HG02970 (cell line): ENCODE results near the gene PDZRN4.
"Not testable (repeated sequence)": the region's sequence is repeated elsewhere in the genome, so short reads cannot be mapped to it uniquely, and the experiment has no call there.

ENCODE experiments used
- ATAC-seq: cut with Tn5 transposase; IDR thresholded peaks from one replicate; pipeline ENCODE4 v1.9.1; 2021; ENCODE audit warnings: mild to moderate bottlenecking, moderate library complexity, moderate number of reproducible peaks; ENCODE audit not compliant: unreplicated experiment, low FRiP score

Gene PDZRN4

DNA sequence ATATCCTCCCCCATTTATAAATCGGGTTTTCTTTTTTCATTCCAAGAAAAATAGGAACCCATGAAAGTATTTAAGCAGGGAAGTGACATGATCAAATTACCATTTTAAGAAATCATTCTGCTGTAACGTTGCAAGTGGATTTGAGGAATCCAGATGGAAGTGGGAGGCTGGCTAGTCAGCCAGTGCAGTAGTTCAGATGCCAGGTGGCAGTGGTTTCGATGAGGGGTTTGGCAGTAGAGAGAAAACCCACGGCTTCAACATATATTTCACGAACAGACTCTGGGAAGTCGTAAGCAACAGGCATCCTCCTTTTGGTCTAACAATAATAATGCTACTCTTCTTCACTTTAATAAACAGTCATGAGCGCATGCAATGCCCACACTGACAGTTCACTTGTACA, 25.0 kb downstream of the PDZRN4 start:
- ATAC-seq = no peak

DNA sequence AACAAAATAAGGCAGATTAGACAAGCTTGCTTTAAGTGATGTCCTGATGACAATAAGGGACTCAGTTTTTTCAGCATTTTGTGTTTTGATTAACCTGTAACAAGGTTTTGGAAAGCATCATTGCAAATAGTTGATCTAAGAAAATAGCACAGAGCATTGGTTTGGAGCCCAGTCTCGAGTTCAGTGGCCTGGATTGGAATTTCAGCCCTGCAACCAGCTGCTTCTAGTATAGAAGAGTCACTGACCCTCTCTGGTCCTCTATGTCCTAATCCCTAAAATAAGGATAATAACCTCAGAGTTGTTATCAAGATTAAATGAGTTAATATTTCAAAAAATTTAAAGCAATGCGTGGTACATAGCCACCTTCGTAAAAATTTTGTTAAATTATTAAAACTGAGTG, 25.5 kb downstream of the PDZRN4 start:
- no peak for ATAC-seq

DNA sequence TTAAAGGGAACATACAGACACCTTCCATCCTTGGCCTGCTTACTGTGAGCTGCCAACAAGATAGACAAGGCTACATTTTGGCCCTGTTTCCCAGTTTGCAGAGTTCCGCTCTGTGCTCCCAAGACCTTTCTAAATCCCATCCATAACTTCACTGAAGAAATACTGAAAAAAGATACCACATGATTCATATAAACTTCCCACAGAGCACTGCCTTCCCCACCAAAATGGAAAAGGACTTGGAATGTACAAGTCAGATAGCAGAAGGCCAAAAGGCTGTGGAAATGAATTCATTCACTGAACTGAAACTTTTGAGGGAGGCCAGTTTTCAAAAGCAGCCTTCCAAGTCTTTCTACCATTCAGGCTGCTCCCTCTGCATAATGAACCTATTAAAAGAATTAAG, 29.6 kb downstream of the PDZRN4 start:
- ATAC-seq = no peak

DNA sequence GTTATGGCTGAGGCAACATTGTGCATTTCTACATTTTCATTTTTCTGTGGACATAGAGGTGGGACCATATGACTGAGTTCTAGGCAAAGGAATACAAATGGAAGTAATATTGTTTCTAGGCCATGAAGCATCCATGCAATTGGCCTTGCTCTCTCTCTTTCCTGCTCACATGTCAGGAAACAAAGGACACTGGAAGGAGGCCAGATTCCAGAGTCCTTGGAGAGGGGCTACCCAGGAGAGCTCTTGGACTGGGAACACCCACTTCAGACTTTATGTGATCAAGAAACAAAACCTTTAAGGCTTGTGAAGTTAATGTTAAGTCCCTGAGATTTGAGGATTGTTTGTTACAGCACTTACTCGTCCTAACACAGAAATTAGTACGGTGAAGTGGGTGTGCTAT, 32.8 kb downstream of the PDZRN4 start:
- no peak for ATAC-seq

DNA sequence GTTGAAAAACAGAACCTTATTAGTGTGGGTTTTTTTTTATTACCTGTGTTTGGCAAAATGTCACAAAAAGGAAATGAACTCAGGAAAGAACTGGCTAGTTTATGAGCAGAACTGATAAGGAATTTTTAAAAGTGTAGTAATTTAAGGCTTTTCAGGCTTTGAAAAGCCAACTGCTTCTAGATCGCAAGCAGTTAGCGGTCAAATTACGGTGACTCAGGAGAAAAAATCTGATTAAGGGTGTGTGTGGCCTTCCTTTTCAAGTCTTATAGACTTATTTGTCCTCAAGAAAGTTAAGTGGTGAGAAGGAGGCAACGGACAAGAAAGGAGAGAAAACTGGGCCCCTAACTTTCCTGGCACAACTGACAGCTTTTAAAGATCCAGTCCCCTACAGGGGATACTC, 33.4 kb downstream of the PDZRN4 start:
- ATAC-seq = no peak

DNA sequence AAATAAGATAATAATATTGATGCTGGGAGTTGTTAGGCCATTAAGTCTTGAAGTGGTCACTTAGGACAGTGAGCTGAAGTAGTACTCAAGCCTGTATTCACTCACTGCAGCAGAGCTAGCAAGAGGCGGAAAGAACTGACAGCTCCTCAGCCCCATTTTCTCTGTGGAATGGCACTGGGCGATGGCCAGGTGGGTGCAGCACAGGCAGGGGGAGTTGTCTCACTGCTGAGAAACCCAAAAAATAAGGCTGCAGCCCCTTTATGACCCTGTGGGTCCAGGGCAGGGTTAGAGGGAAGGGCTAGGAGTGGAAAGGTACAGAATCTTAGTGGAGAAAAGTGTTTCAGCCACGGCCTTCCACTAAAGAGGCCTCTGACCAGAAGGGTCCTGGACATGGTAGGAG, 35.5 kb downstream of the PDZRN4 start:
- no peak for ATAC-seq

DNA sequence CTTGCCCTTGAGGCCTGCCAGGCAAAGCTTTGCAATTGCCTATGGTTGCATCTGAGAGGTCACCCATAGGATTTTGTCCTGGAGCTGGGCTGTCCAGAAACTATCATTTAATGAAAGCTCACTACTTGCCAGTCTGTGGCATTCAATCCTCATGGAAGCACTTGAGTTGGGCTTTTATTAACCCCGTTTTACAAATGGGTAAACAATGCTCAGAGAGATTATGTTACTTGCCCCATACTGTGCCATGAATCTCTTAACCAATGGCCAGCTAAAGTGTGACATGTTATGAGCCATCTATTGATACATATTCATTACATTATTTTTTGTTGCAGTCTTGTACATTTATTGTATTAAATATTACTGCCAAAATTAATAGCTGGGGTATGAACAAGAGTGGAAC, 35.9 kb downstream of the PDZRN4 start:
- ATAC-seq = no peak

DNA sequence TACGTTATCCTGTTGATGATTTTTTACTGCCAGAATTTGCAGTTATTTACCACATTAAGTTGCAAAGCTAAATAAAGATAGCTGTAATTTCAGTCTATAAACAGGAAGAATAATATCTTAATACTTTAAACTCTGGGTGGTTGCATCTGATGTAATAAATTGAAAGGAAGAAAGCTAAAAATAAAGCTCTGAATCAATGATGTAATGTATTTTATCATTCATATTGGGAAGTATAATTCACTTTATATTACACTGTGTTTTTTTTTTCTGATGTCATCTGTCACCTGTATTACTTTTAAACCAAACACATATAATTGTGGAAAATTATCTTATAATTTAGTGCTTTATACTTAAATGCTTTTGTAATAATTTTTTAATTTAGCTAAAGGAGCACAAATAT, 37.1 kb downstream of the PDZRN4 start:
- no peak for ATAC-seq

DNA sequence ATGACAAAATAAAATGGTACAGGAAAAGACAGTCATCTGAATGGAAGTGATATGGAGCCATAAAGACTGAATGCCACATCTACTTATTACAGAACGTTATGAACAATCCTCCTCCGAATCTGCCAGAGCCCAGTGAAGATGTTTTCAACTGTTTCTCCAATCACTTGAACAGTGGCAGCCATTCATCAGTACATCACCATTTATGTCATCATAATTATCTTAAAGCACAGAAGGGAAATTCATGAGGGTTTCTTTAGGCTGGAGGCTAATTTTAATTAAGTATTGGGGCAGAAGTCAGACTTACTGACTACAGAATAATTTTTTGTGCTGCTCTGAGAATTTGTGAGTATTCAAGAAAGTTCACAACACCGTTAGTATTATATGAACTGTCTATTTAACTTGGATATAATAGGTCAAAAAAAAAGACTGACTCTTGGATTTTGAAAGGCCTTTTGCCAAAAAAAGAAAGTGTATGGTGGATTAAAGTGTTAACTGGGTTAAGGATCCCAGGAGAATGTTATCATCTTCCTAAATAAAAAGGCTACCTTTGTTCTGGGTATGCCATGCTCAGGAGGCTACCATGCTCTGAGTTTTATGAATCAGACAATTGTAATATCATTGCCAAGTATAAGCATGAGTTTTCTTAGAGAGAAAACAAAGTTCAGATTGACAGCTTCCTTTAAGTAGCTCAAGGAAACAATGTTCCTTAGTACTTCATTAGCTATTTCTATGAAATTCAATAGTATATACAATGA, 40.1 kb downstream of the PDZRN4 start:
- no peak for ATAC-seq

DNA sequence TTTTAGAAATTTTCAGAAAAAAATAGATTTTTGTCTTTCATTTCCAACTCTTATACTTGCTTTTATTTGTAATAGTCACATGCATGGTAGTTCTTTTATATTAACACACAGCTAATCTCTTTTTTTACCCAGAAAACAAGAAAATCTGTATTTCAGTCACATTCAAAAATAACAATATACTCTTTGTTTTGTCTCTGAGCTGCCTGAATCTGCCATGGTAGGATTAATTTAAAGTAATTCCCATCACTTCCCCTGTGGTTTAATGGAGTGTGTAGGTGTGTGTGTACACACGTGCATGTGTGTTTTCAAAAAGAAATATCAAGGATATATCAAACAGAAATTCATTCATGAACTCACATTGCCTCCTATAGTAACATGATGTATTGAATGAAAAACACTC, 42.6 kb downstream of the PDZRN4 start:
- ATAC-seq = no peak

DNA sequence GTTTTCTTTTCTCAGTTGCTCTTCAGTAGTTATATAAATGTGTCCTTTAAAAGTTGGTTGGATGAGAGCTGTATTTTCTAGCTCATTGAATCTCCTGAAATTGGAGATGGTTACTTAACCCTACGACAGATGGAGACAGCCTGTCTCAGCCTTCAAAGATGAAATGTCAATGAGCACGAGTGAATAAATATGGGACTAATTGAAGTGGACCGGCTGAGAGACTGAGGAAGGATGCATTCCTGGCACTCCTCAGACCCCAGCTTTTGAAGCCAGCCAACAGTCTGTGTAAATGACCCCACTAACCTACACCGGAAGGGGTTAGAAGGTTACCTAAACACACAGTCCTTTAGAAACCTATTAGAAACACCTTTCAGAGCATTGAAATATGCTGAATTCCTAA, 46.6 kb downstream of the PDZRN4 start:
- no peak for ATAC-seq

DNA sequence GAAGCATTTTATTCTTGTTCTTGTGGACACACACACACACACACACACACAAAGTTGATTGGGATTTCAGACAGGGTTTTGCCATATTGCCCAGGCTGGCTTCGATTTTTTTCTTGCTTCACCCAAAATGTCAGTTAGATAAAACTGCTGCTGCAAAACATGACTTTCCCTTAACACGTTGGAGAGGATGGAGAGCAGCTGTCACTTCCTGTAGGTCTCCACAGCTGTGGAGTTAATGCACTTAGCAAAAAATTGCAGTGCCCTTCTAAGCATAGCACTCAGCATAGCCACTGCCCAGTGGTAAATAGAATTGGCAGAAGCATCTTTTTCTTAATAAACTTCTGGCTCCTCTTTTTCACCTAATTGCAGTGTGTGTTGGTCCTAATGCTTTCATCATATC, 54.5 kb downstream of the PDZRN4 start:
- no peak for ATAC-seq

DNA sequence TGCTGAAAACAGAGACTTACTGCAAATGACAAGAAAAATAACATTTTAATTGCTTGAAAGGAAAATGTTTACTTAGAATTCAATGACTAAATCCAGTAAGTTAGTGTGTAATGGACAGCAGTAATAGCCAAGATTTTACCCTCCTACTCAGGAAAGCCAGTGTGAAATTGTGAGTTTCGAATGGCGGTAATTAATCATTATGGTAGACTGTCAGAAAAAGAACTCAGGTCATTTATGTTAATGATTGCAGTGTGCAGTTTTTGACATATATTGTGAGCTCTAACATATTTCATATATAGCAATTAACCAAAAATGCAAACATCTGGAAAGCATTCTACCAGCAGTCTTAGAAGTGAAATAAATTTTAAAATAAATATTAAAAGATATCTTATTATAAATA, 60.3 kb downstream of the PDZRN4 start:
- ATAC-seq = no peak

DNA sequence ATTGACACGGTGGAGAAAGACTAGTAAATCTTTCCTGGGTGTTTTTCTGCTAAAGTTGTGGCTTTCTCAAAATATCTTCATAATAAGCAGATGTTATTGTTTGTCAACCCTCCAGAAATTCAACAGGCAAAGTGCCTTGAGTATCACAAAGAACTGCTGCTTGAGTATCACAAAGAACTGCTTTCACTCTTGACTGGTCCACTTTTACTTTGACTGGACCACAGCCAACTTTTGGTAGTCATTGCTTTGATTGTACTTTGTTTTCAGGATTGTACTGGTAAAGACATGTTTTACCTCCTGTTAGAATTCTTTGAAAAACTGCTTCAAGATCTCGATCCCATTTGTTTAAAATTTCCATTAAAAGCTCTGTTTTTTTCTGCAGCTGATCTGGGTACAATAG, 62.6 kb downstream of the PDZRN4 start:
- no peak for ATAC-seq

DNA sequence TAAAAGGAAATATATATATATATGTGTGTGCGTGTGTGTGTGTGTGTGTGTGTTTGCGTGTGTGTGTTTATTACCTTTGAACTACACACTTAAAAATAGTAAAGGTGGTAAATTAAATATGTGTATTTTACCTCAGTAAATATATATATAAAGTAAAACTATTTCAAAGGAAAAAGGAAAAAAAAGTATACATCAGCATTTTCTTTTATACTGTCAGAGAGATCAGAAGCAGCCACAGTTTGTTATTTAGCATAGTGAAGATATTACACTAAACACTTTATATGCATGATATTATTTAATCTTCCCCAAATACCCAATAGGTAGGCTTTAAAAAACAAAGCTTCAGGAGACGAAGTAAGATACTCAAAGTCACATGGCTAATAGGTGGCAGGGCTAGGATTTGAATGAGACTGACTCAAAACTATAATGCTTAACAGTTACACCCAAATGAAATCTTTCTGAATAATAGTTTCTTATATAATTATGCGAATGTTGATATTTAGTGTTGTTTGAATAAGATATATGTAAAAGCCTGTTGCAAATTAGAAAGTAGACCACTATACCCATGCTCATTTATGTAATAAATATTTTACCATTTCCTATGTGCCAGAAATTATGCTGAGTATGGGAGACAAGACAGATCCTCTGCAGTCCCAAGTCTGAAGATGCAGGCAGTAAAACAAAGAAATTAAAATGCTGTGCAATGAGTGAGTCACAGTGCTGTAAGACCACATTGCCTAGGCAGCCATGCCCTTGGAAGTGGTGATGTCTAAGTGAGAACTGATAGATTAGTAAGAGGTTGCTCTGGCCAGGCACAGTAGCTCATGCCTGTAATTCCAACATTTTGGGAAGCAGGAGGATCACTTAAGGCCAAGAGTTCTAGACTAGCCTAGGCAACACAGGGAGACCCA, 66.1 kb downstream of the PDZRN4 start:
- ATAC-seq = no peak

DNA sequence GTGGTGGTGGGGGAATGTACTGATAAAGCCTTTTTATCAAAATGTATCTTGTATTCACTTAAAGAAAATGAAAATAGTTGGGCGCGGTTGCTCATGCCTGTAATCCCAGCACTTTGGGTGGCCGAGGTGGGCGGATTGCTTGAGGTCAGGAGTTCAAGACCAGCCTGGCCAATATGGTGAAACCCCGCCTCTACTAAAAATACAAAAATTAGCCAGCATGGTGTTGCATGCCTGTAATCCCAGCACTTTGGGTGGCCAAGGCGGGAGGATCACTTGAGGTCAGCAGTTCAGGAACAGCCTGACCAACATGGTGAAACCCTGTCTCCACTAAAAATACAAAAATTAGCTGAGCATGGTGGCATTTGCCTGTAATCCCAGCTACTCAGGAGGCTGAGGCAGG, 75.1 kb downstream of the PDZRN4 start:
- ATAC-seq = not testable (repeated sequence)

DNA sequence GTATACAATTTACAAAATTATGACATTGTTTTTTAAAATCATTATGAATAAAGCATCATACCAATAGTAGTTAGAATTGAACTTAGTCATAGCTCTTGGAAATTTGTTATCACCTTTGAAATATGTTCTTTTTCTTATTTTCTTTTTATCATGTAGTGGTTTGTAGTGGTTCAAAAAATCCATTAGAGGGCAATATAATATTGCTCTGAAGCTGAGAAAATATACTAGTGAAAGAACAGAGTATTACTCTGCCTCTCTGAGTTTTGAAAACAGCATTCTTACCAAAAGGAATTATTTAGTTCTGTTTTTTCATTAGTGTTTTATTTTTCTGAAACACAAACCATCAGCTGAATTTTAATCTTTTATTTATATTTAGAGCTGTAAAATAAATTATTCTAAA, 76.2 kb downstream of the PDZRN4 start:
- ATAC-seq = no peak

DNA sequence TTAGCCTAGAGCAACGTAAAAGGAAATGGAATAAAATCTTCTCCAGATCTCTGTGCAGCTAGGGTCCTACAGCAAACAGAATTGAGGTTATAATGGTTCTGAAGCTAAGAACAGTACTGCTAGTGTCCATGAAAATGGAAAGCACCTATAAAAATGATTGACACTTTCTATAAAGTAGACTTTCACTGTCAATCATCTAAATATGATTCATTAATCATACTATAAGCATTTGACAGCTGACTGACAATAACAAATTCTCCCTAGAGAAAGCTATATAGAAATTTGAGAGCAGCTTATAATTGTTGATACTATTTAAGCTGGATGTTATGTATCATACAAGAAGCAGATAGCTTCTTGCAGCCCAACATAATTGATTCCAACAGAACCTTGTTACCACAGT, 80.9 kb downstream of the PDZRN4 start:
- ATAC-seq = no peak

DNA sequence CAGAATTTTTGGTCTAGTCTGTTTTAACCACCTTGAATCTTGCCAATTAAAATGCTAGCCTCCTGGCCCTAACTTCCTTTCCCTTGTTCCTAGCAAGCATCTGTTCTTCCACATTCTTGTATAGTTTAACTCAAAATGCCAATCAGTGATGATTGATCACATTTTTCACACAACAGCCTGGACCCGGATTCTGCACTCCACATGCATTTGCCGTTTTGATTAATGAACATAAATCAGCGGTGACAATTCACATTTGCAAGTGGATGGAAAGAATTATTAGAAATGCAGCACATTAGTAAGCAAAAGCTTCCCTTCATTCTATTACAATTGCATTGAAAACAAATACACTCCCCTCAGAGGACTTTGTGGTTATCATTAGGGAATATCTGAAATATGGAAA, 83.4 kb downstream of the PDZRN4 start:
- no peak for ATAC-seq

DNA sequence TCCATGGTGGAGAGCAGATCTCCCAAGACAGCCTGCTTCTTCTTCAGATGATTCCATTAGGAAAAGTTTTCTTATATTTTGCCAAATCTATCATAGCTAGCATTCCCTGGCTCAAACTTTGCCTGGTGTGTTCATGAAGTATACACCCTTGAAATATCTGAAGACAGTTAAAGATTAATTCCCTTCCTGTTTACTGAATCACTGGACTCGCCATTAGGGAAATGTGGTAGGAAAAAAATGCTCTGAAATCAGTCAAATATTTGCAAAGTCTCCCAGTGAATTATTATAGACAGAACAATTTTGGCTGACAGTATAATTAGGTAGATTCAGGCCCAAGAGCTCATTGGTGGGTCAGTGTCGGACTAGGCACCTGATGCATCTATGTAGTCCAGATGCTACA, 86.5 kb downstream of the PDZRN4 start:
- ATAC-seq = no peak

DNA sequence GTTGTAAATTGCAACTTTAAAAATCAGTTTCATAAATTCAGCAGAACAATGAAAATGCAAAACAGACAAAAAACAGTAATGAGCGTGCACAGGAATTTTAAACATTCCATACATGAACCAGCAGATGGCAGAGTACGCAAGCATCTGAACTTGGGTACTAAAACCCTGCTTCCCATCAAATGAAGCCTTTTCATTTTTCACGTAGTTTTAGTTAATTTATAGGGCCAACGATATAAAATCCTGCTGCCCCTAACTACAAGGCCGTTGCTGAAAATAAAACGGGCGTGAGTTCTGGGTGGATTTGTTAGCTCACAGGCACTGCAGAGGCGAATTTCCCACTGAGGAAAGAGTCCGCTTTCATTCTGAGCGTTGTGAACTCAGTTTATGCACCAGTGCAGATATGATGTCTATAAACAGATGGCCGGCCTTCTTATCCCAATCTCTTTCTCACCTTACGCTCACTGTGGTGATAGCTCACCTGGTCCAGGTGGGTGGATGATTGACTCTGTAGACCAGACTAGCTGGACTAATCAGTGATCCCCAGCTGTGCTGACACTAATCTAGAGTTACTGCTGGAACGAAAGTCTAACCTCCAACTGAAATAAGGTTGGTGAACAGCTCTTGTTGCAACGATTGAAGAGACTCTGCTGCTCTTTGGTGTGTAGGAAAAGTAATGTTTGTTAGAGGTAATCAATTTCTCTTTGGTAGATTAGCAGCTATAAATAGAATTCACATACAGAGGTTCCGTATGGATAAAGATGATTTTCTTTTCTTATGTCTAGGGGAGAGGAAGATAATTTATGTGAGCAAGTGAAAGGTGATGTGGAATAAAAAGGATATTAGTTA, 89.2 kb downstream of the PDZRN4 start:
- no peak for ATAC-seq
